K562 (cell line): ENCODE data around the gene COL8A2. TPM values are rescaled to one million over a fixed set of nuclear protein-coding genes. Genes with fewer than 3 reads are reported as not detected.
A peak's percentile ranks its signal among the peaks of the same experiment; 100 is the strongest.

Experiments
- CREB1 ChIP-seq, 2 experiments: sonication (generic) in 1 of 2; formaldehyde crosslinking in 1 of 2; IDR thresholded peaks; 2 replicates each; pipeline versions ENCODE4 v1.6.1 to v1.8.0; 2012 to 2022; ENCODE audit warnings: inconsistent platforms in 1 of 2, mild to moderate bottlenecking in 1 of 2, missing genetic modification reagents in 1 of 2, moderate library complexity in 1 of 2
- DMBX1 ChIP-seq: fragments of 250-450 bp; sonication (Bioruptor Pico); IDR thresholded peaks from 2 replicates; pipeline ENCODE4 v1.8.0; 2022; ENCODE audit warnings: inconsistent platforms, mild to moderate bottlenecking, moderate library complexity, borderline replicate concordance
- ETV5 ChIP-seq: sonication (generic); formaldehyde crosslinking; IDR thresholded peaks from 2 replicates; pipeline ENCODE4 v1.4.0; 2020; ENCODE audit warnings: low read depth, mild to moderate bottlenecking, missing genetic modification reagents
- FOXA1 ChIP-seq: fragments of 450-650 bp; IDR thresholded peaks from 2 replicates; pipeline ENCODE4 v1.6.1; 2016; ENCODE audit warnings: mild to moderate bottlenecking, borderline replicate concordance
- GATA2 ChIP-seq: sonication (generic); formaldehyde crosslinking; IDR thresholded peaks from 2 replicates; pipeline ENCODE4 v1.4.0; 2020; ENCODE audit warnings: mild to moderate bottlenecking, missing genetic modification reagents
- HCFC1 ChIP-seq: IDR thresholded peaks from 2 replicates; pipeline ENCODE4 v1.6.1; 2012; ENCODE audit warnings: low read depth, low read length, improper control_type of control experiment
- KLF16 ChIP-seq: IDR thresholded peaks from 2 replicates; pipeline ENCODE4 v1.6.1; 2016; ENCODE audit warnings: antibody characterized with exemption
- MYBL2 ChIP-seq, 2 experiments: fragments of 450-650 bp in 1 of 2; sonication (generic) in 1 of 2; formaldehyde crosslinking in 1 of 2; IDR thresholded peaks; 2 replicates each; pipeline versions ENCODE4 v1.6.1 to v1.8.1; 2017 to 2022; ENCODE audit warnings: borderline replicate concordance in 1 of 2, inconsistent platforms in 1 of 2, low read depth in 1 of 2, mild to moderate bottlenecking in 1 of 2, missing genetic modification reagents in 1 of 2, moderate library complexity in 1 of 2
- SMAD2 ChIP-seq: fragments of 150-350 bp; IDR thresholded peaks from 2 replicates; pipeline ENCODE4 v1.6.1; 2014; ENCODE audit warnings: low read depth, mild to moderate bottlenecking, low read length
- SMARCA5 ChIP-seq: fragments of 450-650 bp; IDR thresholded peaks from 2 replicates; pipeline ENCODE4 v1.6.1; 2016
- TCF7L2 ChIP-seq: fragments of 150-350 bp; IDR thresholded peaks from 2 replicates; pipeline ENCODE4 v1.6.1; 2016; ENCODE audit warnings: low read depth, mild to moderate bottlenecking, low read length, moderate library complexity
- YY1 ChIP-seq, 3 experiments: IDR thresholded peaks; 2 replicates each; pipeline ENCODE4 v1.6.1; 2011; ENCODE audit warnings: low read length in 2 of 3, mild to moderate bottlenecking in 2 of 3, moderate library complexity in 2 of 3, borderline replicate concordance in 1 of 3, control low read depth in 1 of 3, low read depth in 1 of 3; ENCODE audit not compliant: insufficient read depth in 3 of 3, insufficient replicate concordance in 2 of 3, control insufficient read depth in 1 of 3, insufficient read length in 1 of 3; ENCODE audit errors: extremely low read depth in 1 of 3
- ZBTB17 ChIP-seq: fragments of 450-650 bp; formaldehyde crosslinking; IDR thresholded peaks from 2 replicates; pipeline ENCODE4 v1.4.0; 2020; ENCODE audit warnings: mild to moderate bottlenecking
- ZNF23 ChIP-seq: fragments of 250-450 bp; sonication (Bioruptor Pico); IDR thresholded peaks from 2 replicates; pipeline ENCODE4 v1.4.0; 2020; ENCODE audit warnings: mild to moderate bottlenecking
- ZNF668 ChIP-seq: fragments of 250-450 bp; sonication (Bioruptor Pico); IDR thresholded peaks from 2 replicates; pipeline ENCODE4 v1.8.0; 2022; ENCODE audit warnings: mild to moderate bottlenecking, inconsistent platforms
- ZNF696 ChIP-seq: fragments of 250-450 bp; sonication (Bioruptor Pico); conservative IDR thresholded peaks from 2 replicates; pipeline ENCODE4 v1.4.0; 2020; ENCODE audit warnings: mild to moderate bottlenecking, moderate library complexity
- ZNF699 ChIP-seq: fragments of 250-450 bp; sonication (Bioruptor Pico); IDR thresholded peaks from 2 replicates; pipeline ENCODE4 v1.8.0; 2021; ENCODE audit warnings: mild to moderate bottlenecking, moderate library complexity; ENCODE audit not compliant: insufficient replicate concordance
- polyA plus RNA-seq, 8 experiments: library from polyadenylated mRNA; depleted of rRNA in 4 of 8; stranded (reverse) in 5 of 8; unstranded in 3 of 8; fragments of >200 nt; fragmentation: Nextera tagmentation in 2 of 8; fragmentation: Illumina TruSeq in 1 of 8; extraction: Ambion mirVana in 2 of 8; extraction: Trizol in 1 of 8; gene quantifications; 2 replicates each; pipeline versions ENCODE4 v1.2.1 to v1.2.3, GENCODE V29; 2011 to 2014; ENCODE audit warnings: inconsistent platforms in 1 of 8, missing spikeins in 1 of 8
- total RNA-seq, 7 experiments: library from RNA; depleted of rRNA in 6 of 7; stranded (reverse); fragments of >200 nt in 6 of 7; fragmentation: Illumina TruSeq in 2 of 7; extraction: Trizol in 2 of 7; gene quantifications; 2 replicates each; pipeline versions ENCODE4 v1.2.1 to v1.2.3, GENCODE V29; 2011 to 2021; ENCODE audit warnings: low replicate concordance in 1 of 7
- TF ChIP-seq, protein P1 (sequence below): fragments of 250-450 bp; sonication (Bioruptor Pico); IDR thresholded peaks from 2 replicates; pipeline ENCODE4 v1.8.0; 2022; ENCODE audit warnings: inconsistent platforms
- TF ChIP-seq, protein P2 (sequence below): fragments of 150-350 bp; IDR thresholded peaks from 2 replicates; pipeline ENCODE4 v1.6.1; 2014; ENCODE audit warnings: low read depth, mild to moderate bottlenecking, low read length, borderline replicate concordance
- TF ChIP-seq, protein P3 (sequence below), 3 experiments: IDR thresholded peaks in 2 of 3; conservative IDR thresholded peaks in 1 of 3; 2 replicates each; pipeline ENCODE4 v1.5.1; 2011 to 2012; ENCODE audit warnings: low read length in 3 of 3, mild to moderate bottlenecking in 3 of 3, control low read depth in 2 of 3, improper control_type of control experiment in 1 of 3, inconsistent platforms in 1 of 3, low read depth in 1 of 3, mixed read lengths in 1 of 3, moderate library complexity in 1 of 3; ENCODE audit not compliant: insufficient read depth in 2 of 3

Gene COL8A2
- total and polyA plus RNA-seq, 9 of the 15 experiments (the other 6 are each of a cell fraction or from before 2014, with no cell fraction given): 0.03 to 0.14 (median 0.04) TPM; not detected in 5

DNA sequence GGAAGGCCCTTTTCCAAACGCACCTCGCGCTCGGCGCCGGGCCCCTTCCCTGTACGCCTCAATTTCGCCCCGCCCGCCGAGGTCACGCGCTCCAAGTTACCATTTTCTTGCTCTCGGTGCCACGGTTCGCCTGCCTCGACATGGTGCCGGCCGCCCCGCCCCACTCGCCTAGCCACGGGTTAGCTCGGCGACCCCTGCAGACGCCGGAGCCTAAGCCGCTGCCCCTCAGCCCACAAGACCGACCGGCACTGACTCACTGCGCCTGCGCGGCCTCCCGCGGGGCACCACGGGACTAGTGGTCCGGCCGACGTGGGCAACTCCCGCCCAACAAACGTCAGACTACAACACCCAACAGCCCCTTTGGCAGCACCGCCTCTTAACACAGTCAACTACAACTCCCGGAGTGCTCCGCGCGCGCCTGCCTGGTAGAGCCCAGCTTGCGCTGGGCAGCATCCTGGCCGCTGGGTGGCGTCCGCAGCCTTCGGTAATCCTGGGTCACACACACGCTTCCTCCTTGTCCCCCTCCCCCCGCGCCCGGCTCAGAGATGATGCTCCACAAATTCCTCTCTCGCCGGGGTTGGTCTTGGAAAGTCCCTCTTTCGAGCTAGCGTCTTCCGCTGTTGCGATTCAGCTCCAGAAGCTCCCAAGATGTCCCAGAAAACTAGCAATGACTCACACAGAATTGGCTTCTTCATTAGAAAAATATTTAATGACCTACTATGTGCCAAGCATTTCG lies 24.4 kb upstream of the COL8A2 start, which contains the start of gene TRAPPC3 (continued):
- TF ChIP-seq, protein P1, sequence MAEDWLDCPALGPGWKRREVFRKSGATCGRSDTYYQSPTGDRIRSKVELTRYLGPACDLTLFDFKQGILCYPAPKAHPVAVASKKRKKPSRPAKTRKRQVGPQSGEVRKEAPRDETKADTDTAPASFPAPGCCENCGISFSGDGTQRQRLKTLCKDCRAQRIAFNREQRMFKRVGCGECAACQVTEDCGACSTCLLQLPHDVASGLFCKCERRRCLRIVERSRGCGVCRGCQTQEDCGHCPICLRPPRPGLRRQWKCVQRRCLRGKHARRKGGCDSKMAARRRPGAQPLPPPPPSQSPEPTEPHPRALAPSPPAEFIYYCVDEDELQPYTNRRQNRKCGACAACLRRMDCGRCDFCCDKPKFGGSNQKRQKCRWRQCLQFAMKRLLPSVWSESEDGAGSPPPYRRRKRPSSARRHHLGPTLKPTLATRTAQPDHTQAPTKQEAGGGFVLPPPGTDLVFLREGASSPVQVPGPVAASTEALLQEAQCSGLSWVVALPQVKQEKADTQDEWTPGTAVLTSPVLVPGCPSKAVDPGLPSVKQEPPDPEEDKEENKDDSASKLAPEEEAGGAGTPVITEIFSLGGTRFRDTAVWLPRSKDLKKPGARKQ: no peak
- TF ChIP-seq MYBL2 (IDR thresholded peaks at IDR 0.05; ENCODE audit: low read depth) (no peak), MYBL2 (CRISPR knock-in tag; IDR thresholded peaks at IDR 0.05; ENCODE audit: borderline replicate concordance) (no peak), ZNF696 (CRISPR knock-in tag) (no peak), DMBX1 (CRISPR knock-in tag) (no peak; the same call in 1 of the 2 replicates), FOXA1 (no peak), ZNF699 (CRISPR knock-in tag) (no peak), SMAD2 (no peak), GATA2 (CRISPR knock-in tag) (no peak), YY1 (IDR thresholded peaks at IDR 0.05; ENCODE audit: borderline replicate concordance in 1 of 3, control insufficient read depth in 1 of 3, extremely low read depth in 1 of 3, insufficient read depth in 3 of 3, insufficient read length in 1 of 3, insufficient replicate concordance in 2 of 3, low read depth in 1 of 3, low read length in 2 of 3) (peak in 2 of 3 experiments; percentile 82 to 90), ZNF23 (no peak), TCF7L2 (0 out of 2 replicates have a peak, but pooled peaks have one; percentile 17), ZNF668 (CRISPR knock-in tag) (no peak), HCFC1 (peak; percentile 99), KLF16 (peak; percentile 48; the same call in 1 of the 2 replicates), SMARCA5 (no peak), ZBTB17 (CRISPR knock-in tag) (peak; percentile 62), CREB1 (IDR thresholded peaks at IDR 0.05) (peak; percentile 85), CREB1 (CRISPR knock-in tag; IDR thresholded peaks at IDR 0.05) (peak; percentile 92), ETV5 (CRISPR knock-in tag) (peak; percentile 53; the same call in 1 of the 2 replicates)
- TF ChIP-seq, protein P2, sequence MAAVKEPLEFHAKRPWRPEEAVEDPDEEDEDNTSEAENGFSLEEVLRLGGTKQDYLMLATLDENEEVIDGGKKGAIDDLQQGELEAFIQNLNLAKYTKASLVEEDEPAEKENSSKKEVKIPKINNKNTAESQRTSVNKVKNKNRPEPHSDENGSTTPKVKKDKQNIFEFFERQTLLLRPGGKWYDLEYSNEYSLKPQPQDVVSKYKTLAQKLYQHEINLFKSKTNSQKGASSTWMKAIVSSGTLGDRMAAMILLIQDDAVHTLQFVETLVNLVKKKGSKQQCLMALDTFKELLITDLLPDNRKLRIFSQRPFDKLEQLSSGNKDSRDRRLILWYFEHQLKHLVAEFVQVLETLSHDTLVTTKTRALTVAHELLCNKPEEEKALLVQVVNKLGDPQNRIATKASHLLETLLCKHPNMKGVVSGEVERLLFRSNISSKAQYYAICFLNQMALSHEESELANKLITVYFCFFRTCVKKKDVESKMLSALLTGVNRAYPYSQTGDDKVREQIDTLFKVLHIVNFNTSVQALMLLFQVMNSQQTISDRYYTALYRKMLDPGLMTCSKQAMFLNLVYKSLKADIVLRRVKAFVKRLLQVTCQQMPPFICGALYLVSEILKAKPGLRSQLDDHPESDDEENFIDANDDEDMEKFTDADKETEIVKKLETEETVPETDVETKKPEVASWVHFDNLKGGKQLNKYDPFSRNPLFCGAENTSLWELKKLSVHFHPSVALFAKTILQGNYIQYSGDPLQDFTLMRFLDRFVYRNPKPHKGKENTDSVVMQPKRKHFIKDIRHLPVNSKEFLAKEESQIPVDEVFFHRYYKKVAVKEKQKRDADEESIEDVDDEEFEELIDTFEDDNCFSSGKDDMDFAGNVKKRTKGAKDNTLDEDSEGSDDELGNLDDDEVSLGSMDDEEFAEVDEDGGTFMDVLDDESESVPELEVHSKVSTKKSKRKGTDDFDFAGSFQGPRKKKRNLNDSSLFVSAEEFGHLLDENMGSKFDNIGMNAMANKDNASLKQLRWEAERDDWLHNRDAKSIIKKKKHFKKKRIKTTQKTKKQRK: no peak
- TF ChIP-seq, protein P3, sequence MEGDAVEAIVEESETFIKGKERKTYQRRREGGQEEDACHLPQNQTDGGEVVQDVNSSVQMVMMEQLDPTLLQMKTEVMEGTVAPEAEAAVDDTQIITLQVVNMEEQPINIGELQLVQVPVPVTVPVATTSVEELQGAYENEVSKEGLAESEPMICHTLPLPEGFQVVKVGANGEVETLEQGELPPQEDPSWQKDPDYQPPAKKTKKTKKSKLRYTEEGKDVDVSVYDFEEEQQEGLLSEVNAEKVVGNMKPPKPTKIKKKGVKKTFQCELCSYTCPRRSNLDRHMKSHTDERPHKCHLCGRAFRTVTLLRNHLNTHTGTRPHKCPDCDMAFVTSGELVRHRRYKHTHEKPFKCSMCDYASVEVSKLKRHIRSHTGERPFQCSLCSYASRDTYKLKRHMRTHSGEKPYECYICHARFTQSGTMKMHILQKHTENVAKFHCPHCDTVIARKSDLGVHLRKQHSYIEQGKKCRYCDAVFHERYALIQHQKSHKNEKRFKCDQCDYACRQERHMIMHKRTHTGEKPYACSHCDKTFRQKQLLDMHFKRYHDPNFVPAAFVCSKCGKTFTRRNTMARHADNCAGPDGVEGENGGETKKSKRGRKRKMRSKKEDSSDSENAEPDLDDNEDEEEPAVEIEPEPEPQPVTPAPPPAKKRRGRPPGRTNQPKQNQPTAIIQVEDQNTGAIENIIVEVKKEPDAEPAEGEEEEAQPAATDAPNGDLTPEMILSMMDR (IDR thresholded peaks at IDR 0.05 in 2 of 3, conservative IDR thresholded peaks at IDR 0.05 in 1 of 3; ENCODE audit: insufficient read depth in 2 of 3, low read depth in 1 of 3, low read length in 3 of 3): peak; percentile 97 to 99 (median 99)
